Erythroblast (primary cell): ENCODE measurements around the gene SH2D1B.

Source experiments
- GATA1 ChIP-seq: IDR thresholded peaks from 2 replicates; pipeline ENCODE4 v1.6.1; 2011; ENCODE audit warnings: low read depth, mild to moderate bottlenecking, control low read depth, low read length, moderate library complexity
- POLR2A ChIP-seq: IDR thresholded peaks from 2 replicates; pipeline ENCODE4 v1.6.1; 2011; ENCODE audit warnings: mild to moderate bottlenecking, low read length

- no peak for TF ChIP-seq GATA1
- no peak for TF ChIP-seq POLR2A
Measured at GRCh38 chr1:162406811-162407210, 5.1 kb downstream of the SH2D1B start.
